GM18520 (cell line): ENCODE measurements around the gene PPP2R5C.

Experiments
- ATAC-seq: cut with Tn5 transposase; IDR thresholded peaks from one replicate; pipeline ENCODE4 v1.9.1; 2021; ENCODE audit not compliant: unreplicated experiment

PPP2R5C gene

DNA sequence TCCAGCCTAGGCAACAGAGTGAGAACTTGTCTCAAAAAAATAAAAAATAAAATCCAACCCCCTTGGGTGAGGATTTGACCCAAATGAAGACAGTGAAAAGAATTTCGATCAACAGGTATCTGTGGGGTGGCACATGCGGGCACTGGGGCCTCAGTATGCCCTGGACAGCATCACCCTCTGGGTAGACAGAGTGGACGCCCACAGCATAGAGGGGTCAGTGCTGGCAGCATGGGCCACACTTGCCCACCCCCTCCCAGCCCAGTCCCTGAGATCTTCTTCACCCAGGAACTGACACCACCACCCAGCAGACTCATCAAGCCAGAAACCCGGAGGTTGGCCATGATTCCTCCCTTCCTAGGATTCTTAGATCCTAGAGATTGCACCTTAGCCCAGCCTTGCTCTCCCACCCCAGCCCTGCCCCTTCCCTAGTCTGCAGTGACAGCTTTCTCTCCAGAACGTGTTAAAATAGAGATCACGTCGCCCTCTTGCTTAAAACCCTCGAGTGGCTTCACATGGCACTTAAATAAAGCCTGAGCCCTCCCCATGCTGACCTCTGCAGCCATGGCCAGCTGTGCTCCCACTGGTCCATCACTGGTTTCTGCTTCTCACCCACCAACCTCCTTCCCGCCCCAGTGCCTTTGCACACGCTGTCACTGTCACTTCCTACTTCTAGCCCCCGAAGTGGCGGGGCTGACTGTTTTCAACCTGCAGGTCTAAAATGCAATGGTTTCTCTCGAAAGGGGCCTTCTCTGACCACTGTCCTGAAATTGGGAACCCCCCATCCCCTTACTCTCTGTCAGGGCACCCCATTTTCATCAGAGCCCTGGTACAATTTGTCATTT is 176.6 kb downstream of the PPP2R5C start:
- ATAC-seq, result no peak

DNA sequence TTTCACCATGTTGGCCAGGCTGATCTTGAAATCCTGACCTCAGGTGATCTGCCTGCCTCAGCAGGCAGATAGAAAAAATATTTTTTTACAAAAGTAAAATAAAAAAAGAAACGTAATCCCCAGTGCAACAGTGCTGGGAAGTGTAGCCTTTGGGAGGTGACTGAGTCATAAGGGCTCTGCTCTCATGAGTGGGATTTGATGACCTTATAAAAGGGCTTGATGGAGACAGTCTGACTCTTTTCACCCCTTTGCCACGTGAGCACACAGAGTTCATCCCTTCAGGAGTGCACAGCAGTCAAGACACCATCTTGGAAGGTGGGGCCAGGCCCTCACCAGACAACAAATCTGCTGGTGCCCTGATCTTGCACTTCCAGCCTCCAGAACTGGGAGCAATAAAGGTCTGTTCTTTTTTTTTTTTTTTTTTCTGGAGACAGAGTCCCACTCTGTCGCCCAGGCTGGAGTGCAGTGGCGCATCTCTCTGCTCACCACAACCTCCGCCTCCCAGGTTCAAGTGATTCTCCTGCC is 178.2 kb downstream of the PPP2R5C start:
- no peak for ATAC-seq

DNA sequence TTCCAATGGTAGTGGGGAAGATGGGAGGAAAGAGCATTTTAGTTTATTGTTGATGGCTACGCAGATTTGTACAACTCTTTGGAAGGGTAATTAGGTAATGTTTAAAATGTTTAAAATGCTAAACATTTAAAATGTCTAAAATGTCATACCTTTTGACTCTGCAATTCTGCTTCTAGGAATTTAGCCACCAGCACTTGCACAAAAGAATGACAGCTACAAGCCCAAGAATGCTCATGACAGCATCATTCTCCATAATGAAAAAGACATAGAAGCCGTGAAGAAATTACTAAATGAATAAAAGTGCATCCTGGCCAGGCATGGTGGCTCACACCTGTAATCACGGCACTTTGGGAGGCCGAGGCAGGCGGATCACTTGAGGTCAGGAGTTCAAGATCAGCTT is 182.9 kb downstream of the PPP2R5C start:
- ATAC-seq, result no peak

DNA sequence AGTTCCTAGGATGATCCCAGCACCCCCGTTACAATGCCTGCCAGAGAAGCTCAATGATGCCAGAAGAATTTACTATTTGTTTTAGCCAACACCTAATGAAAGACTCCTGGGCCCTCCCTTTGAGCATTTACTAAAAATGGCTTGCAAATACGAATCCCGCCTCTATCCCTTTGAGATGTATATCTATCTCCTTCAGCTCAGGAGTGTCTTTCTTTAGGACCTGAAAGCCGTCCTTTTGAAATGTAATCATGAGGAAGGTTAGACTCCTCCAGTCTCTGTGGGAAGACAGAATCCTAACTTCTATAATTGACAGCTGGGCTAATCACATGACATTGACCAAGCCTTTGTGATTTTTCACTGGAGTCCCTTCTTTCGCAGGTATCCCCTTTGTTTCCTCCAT is 183.7 kb downstream of the PPP2R5C start:
- no peak for ATAC-seq

DNA sequence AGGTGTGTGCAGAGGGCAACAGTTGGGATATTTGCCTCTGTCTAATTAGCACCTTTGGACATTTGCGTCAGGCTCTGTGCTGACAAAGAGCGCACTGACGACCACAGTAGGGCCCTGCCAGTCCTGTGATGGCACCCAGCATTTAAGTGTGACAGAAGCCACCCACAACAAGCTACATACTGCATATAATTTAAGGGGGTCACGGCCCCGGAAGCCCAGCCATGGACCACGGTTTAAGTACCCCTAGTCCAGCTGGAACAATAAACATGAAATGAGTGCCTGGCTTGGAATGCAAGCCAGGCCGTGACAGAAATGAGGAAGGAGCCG is 186.0 kb downstream of the PPP2R5C start:
- ATAC-seq, result no peak

DNA sequence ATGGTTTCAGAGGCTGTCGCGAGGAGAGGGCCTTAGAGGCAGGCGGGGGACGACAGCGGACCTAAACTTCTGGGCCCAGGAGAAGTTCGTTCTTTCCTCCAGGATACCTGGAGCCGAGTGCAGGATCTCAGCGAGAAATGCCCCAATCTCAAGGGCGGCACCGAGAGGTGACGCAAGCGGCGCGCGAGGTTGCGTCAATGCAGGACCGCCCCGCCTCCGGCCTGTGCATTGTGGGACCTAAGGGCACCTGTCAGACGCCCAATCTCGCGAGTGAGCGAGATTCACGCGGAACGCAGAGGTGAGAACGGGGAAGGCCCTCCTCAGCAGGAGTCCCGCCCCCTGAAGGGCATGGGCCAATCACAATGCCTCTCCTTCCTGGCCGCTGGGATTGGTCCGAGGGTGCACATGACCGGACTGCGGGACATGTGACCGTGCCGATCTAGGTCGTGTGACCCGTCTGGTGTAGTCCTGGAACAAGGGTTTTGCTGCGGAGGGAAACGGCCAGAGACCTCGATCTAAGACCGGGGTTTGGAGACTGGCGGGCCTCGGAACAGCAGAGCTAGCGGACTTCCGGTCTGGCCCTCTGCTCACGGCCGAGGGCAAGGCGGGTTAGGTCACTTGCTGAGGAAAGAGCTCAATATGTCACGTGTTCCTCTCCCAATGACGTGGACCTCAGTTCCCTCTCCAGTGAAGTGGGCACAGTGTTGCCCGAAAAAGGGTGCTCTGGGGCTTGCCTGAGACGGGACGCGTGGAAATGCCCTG is 186.6 kb downstream of the PPP2R5C start:
- ATAC-seq, result peak; percentile 99

DNA sequence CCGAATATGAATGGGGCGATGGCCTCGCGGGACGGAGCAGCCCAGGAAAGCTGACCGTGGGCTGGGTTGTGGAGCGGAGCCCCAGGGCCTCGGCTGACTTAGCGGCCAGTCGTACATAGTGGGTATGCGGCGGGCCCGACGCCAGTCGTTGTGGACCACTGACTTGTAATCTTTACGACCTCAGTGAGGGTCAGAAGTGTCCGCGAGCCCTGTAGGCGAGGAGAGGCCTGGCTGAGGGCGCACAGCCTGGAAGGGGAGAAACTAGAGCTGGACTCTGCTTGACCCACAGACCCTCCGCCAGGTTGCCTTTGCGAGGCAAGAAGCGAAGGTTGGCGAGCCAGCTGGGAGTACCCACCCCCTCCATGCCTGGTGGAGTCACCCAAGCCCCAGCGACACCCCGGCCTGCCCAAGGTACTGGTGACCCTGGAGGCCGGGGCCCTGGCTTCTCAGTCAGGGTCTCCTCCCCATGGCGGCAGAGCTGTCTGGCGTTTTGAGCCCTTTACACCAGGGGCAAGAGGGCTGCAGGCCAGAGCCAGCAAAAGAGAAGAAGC is 187.2 kb downstream of the PPP2R5C start:
- ATAC-seq, result no peak

DNA sequence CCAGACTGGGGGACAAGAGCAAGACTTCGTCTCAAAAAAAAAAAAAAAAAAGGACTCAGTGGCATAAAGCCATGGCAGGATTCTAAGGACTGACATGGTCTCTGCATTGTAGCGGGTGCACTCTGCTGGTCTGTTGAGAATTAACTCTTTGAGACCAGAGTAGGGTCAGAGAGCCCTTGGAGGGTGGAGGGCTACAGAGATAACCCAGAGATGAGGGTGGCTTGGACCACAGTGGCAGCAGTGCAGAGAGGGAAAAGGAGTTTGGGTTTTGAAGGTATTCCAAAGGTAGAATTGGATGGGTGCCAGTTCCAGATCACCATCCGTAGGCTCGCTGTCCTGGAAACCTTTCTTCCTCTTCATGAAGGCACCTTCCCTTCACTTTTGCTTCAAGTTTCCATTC is 188.6 kb downstream of the PPP2R5C start:
- no peak for ATAC-seq

DNA sequence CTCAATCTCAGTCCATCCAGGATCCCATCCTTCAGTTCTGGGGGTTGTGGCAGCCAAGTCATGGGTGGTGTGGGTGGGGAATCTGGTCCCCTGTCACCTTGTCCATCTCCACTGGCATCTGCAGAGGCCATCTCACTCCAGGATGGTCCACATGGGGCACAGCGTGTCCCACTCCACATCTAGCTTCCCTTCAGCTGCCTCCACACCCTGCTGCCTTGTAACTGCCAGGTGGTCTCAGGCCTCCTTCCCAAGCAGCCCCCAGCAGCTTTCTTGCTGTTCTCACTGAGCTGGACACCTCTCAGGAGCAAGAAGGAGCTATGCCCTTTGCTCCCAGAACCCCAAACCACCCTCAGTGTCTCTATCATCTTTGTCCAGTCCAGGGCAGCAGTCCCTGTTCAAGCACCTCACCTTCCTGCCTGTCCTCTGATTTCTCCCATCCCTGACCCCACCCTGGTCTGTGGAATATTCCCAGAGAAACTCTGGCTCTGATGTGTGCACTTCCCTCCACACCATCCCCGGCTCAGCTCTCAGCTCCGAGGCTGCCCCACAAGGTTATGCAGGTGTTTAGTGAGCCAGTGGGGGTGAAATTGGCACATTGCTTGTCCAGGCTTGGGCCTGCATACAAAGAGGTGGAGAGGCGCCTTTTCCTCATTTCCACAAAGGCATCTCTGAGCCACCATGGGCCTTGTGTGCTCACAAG is 189.2 kb downstream of the PPP2R5C start:
- ATAC-seq, result no peak

DNA sequence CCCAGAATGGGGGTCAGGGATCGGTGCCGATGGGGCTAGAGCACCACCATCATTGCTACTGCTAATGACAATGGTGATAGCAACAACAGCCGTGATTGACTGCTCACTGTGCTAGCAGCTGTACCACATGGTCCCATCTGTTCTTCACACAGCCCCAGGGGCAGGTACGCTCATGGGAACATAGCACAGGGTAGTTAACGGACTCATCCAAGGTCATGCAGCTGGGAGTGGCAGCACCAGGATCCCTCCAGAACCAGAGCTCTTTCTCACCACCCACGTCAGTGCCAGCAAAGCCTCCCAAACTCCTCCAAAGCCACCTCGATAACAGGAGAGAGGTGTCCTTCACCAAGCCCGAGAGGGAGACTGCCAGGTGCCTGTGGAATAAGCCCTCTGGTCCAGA is 191.6 kb downstream of the PPP2R5C start:
- ATAC-seq, result no peak

DNA sequence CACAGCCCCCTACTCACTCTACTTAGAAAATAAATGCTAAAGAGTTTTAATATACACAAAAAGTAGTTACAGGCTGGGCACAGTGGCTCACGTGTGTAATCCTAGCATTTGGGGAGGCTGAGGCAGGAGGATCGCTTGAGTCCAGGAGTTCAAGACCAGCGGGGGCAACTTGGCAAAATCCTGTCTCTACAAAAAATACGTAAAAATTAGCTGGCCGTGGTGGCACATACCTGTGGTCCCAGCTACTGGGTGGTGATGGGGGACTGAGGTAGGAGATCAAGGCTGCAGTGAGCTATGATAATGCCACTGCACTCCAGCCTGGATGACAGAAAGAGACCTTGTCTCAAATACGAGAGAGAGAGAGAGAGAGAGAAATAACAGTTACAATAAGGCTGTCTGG is 193.0 kb downstream of the PPP2R5C start:
- ATAC-seq, result no peak

DNA sequence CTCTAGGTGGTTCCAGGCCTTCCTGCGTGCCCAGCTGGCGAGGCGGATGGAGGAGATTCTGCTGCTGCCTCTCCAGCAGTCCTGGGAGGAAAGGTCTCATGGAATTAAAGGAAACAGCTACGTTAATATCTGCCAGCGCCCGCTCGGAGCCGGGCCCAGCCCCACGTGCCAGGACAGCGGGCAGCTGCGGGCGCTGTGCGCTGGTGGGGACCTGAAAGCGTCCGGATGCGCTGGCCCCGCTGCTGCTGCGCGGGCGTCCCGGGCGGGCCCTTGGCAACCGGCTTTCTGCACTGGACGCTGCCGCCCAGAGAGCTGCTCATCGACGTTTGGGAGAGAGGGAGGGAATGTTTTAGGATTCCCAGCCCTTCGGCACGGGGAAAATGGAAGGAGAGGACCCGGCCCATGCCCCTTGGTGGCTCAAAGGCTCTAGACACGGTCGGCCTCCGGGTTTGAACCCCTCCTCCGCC is 194.2 kb downstream of the PPP2R5C start:
- no peak for ATAC-seq

DNA sequence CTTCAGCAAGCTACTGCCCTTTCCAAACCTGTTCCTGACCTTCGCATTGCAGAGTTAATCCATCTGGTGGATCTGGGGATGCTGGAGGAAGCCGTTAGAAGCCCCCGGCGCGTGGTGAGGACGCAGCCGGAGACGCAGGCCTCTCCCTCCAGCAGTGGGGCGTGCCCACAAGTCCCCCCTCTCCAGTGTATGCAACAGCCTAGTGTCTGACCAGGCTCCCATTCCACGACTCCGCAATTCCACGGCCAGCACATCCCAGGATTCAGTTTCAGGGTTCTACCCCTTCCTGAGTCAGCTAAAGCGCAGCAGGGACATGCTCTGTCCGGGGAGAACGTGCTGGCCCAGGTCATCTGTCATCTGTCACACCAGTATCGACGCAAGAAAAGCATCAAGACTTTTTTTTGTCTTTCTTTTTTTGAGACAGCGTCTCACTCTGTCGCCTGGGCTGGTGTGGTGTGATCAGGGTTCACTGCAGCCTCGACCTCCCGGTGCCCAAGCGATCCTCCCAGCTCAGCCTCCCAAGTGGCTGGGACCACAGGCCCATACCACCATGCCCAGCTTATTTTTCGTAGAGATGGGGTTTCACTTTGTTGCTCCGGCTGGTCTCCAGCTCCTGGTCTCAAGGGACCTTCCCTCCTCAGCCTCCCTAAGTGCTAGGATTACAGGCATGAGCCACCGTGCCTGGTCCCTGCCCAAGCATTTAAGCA is 194.8 kb downstream of the PPP2R5C start:
- no peak for ATAC-seq

DNA sequence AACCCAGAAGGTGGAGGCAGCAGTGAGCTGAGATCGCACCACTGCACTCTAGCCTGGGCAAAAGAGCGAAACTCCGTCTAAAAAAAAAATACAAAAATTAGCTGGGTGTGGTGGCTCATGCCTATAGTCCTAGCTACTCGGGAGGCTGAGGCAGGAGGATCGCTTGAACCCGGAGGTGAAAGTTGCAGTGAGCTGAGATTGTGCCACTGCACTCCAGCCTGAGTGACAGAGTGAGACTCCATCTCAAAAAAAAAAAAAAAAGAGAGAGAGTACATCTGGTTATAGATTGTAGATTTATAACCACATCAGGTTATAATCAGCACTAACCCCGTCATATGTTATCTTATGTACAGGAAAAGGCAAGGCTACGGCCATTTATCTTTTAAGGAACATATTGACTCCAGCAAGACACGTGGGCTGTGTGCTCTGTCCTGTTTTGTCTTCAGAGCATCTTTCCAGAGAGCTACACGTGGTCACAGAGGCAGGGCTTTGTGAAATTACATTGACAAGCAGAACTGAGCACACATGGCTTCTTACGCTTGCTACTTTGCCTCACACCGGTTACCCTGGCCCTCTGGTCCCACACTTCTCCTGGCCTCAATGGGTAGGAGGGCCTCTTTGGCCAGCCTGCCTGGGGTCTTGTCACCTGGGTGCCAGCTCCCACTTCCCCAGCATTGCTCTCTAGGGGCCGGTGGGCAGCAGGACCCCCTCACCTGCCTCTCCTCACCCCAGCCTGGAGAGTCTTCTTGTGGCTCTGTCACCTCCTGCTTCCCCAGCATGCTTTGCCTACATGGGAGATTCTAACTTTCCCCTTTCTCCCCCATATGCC is 196.1 kb downstream of the PPP2R5C start:
- no peak for ATAC-seq

DNA sequence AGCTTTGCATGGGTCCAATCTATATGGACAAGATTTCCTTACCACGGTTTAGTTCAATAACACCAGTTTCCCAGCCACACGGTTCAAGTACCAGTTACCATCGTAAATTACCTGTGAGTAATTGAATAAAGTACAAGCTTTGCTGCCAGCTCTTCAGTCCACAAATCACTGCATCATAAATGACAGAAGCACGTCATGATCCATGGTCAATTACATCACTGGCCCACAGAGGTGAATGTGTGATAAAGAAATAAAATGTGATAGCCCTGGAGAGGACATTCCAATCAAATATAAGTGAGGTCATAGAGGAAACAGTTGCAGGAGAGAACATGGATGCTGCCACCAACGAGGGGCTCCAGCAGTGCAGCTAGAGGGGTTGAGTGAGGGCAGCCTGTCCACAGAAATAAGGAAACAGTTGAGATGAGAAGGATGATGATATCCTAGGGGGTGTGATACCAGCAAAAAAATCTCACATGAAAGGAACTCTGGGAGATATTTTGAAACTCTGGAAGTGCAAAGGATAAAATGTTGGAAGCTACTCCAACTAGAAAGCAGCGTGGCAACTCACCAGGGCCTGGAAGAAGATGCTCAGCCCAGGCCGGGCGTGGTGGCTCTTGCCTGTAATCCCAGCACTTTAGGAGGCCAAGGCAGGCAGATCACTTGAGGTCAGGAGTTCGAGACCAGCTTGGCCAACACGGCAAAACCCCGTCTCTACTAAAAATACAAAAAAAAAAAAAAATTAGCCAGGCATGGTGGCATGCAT is 197.1 kb downstream of the PPP2R5C start:
- no peak for ATAC-seq

DNA sequence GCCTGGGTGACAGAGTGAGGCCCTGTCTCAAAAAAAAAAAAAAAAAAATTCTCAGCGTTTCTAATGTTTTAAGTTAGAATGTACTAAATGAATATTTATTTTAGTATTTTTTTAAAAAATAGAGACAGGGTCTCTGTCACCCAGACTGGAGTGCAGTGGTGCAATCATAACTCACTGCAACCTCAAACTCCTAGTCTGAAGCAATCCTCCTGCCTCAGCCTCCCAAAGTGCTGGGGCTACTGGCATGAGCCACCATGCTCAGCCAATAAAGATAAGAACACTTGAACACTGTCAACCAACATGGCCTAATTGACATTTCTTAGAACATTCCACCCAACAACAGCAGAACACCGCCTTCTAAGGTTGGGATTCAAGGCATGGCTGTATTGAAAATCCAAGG is 197.8 kb downstream of the PPP2R5C start:
- ATAC-seq, result no peak

DNA sequence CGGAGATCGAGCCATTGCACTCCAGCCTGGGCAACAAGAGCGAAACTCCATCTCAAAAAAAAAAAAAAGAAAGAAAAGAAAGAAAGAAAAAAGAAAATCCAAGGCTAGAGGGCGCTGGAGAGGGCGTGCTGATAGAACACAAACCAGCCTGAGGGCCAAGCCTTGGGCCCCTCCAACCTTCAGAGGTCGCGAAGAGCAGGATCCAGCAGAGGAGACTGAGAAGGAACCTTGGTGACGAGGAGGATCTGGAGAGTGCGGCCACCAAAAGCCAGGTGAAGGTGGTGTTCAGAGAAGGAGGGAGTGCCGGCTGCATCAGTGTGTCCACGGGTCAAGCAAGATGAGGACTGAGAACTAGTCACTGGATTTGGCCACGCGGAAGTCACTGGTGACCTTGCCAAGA is 198.7 kb downstream of the PPP2R5C start:
- no peak for ATAC-seq

DNA sequence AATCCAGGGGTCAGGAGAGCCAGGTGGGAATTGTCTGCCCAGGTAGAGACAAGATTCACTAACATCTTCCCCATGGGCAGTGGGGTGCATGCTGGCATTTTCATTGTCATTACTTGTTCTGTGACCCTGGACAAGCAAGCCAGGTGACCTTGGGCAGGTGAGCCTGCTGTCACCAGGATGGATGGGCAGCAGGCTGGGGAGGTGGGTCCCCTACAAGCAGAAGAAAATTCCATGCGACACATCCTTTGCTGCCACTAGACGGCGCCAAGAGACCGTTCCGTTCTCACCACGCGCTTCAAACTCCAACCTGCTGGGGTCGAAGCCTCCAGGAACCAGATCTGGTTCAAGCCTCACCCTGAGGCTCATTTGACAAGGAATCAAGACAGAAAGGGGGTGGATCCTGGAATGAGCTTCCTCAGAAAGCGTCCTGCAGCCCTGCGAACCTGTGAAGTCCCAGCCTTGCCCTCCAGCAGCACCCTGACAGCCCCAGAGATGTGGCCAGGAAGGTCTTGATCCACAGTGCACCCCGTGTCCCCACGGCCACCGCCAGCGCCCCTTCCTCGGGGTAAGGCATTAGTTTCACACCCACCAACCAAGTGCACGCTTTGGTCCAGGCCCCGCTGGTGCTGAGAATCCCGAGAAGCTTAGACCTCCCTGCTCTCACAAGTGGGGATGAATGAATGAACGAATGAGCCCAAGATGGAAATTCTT is 199.7 kb downstream of the PPP2R5C start:
- no peak for ATAC-seq
